Activated T-helper 1 cell treated with anti-CD3 and anti-CD28 coated beads, Interleukin-12 subunit alpha, Interleukin-12 subunit beta, Interleukin-2, Interleukin-4 antibody, amounts not matched to agents 30 ng/mL and 10 ng/mL and 1 ng/mL, durations not matched to agents 14 hours and 24 hours and 36 hours (primary cell): ENCODE results near the gene FLT1. TPM values are rescaled to one million over a fixed set of nuclear protein-coding genes. Genes with fewer than 3 reads are reported as not detected.

Experiments
- DNase-seq: peaks from one replicate; pipeline ENCODE4 v3.0.0; 2021; ENCODE audit warnings: low spot score
- H3K27ac Mint-ChIP-seq: one replicate; pipeline ENCODE4 v1.8.0; 2021; ENCODE audit warnings: mild to moderate bottlenecking, mixed read lengths
- H3K27me3 Mint-ChIP-seq: one replicate; pipeline ENCODE4 v1.8.0; 2022; ENCODE audit warnings: mild to moderate bottlenecking, moderate library complexity, mixed read lengths; ENCODE audit not compliant: insufficient read depth
- H3K36me3 Mint-ChIP-seq: one replicate; pipeline ENCODE4 v1.8.0; 2021; ENCODE audit warnings: low read depth, mixed read lengths
- H3K4me1 Mint-ChIP-seq: one replicate; pipeline ENCODE4 v1.8.0; 2021; ENCODE audit warnings: low read depth, mixed read lengths
- H3K4me3 Mint-ChIP-seq: one replicate; pipeline ENCODE4 v1.8.0; 2021; ENCODE audit warnings: mild to moderate bottlenecking, moderate library complexity, mixed read lengths
- H3K9me3 Mint-ChIP-seq: one replicate; pipeline ENCODE4 v1.8.0; 2021; ENCODE audit warnings: mixed read lengths
- intact Hi-C: fragments of 100-400 bp; cut with micrococcal nuclease; formaldehyde crosslinking; loops from one replicate; pipeline ENCODE4 v1.15.1; 2024
- total RNA-seq: library from RNA; stranded (reverse); gene quantifications from 2 replicates; pipeline ENCODE4 v1.2.3, GENCODE V29; 2022

The FLT1 gene
- total RNA-seq, 1 donor from 2014 or later: 45.6 TPM

GRCh38 chr13:28251466-28251865 is 243.5 kb downstream of the FLT1 start:
- no peak for DNase-seq
- Mint-ChIP-seq H3K4me3 (no peak overlapping the region), H3K27ac (no peak overlapping the region), H3K4me1 (peaks cover 37% of the 10 kb centered on the region), H3K36me3 (peaks cover 33% of the 10 kb centered on the region), H3K9me3 (no peaks in the 10 kb centered on the region), H3K27me3 (no peaks in the 10 kb centered on the region)
- intact Hi-C loops: no loop called here

DNA sequence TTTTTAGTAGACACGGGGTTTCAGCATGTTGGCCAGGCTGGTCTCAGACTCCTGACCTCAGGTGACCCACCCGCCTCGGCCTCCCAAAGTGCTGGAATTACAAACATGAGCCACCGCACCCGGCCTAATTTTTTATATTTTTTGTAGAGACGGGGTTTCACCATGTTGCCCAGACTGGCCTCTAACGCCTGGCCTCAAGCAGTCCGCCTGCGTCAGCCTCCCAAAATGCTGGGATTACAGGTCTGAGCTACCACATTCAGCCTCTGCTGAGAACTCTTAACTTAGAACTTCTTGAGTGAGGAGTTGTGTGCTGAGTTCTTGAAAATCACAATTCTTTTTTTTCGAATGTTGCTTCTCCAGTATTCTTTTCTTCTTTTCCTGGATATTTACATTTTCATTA is 244.4 kb downstream of the FLT1 start:
- intact Hi-C loops: no loop called here
- Mint-ChIP-seq H3K27ac (no peak overlapping the region), H3K9me3 (no peaks in the 10 kb centered on the region), H3K4me1 (peaks cover 41% of the 10 kb centered on the region), H3K36me3 (peaks cover 33% of the 10 kb centered on the region), H3K4me3 (no peak overlapping the region), H3K27me3 (no peaks in the 10 kb centered on the region)
- no peak for DNase-seq

Other genes with a start within 250 kb of the FLT1 start
- gene POMP, start 164.0 kb upstream of the FLT1 start, total RNA-seq: 147 TPM in 2 replicates
- gene SLC46A3, start 223.8 kb upstream of the FLT1 start, total RNA-seq: 2.7 and 3.8 TPM in 2 replicates